Neural cell (in vitro differentiated cells): Measurements from ENCODE around the gene PODNL1.

Source experiments
- EP300 ChIP-seq: fragments of 450-650 bp; conservative IDR thresholded peaks from 2 replicates; pipeline ENCODE4 v1.6.1; 2014; ENCODE audit warnings: antibody characterized with exemption, mild to moderate bottlenecking, moderate library complexity; ENCODE audit not compliant: poor library complexity, severe bottlenecking
- EZH2 ChIP-seq: fragments of 200-600, 300-800 bp; shearing (Covaris generic), sonication (generic); IDR thresholded peaks from 2 replicates; pipeline ENCODE4 v1.6.1; 2014; ENCODE audit warnings: antibody characterized with exemption, low read length, borderline replicate concordance, mild to moderate bottlenecking; ENCODE audit not compliant: insufficient read depth, poor library complexity, severe bottlenecking
- MXI1 ChIP-seq: fragments of 450-650 bp; conservative IDR thresholded peaks from 2 replicates; pipeline ENCODE4 v1.6.1; 2014; ENCODE audit warnings: antibody characterized with exemption, mild to moderate bottlenecking; ENCODE audit not compliant: poor library complexity, severe bottlenecking
- POLR2AphosphoS5 ChIP-seq: IDR thresholded peaks from 2 replicates; pipeline ENCODE4 v1.6.1; 2012
- SMC3 ChIP-seq: fragments of 450-650 bp; conservative IDR thresholded peaks from 2 replicates; pipeline ENCODE4 v1.6.1; 2014; ENCODE audit warnings: antibody characterized with exemption, mild to moderate bottlenecking, moderate library complexity; ENCODE audit not compliant: poor library complexity
- TAF1 ChIP-seq: IDR thresholded peaks from 2 replicates; pipeline ENCODE4 v1.6.1; 2012; ENCODE audit warnings: low read depth
- TF ChIP-seq, protein P1 (sequence below): fragments of 450-650 bp; IDR thresholded peaks from 2 replicates; pipeline ENCODE4 v1.5.1; 2014; ENCODE audit warnings: antibody characterized with exemption, mild to moderate bottlenecking, moderate library complexity; ENCODE audit not compliant: poor library complexity, severe bottlenecking

DNA sequence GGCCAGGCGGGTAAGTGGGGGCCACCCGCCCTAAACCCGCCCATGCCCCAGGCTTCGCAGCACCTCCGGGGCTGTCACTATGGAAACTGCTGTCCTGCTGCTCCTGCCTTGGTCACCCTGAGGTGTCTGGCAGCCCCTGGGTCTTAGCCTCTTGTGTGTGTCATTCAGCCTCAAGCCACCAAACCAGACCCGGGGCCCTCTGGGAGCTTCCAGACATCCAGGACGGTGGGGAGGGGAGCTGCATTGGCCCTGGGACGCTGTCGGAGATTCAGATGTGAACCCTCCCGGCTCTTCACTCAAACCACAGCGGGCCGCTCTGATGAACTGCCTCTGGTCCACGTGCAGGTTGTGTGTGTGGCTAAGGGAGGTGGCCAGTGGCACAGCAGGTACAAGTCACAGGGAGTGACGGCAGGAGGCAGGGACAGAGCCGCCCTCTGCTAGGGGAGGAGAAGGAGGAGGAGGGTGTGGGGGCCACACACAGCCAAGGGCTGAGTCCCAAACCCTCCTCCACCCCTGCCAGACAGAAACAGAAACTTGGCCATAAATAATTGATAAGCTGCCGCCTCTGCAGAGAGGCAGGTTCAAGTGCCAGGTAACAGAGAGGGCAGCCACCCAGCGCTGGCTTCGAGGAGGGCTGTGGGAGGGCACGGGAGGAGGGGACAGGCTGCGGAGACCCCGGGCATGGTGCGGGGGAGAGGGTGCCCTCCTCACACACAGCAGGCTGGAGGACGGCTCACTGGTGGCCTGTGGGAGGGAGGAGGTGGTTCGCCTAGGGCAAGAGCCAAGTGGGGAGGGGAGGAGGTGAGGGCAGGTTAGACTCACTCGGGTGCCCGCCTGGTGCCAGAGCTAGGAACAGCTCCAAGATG, 53.3 kb downstream of the PODNL1 start:
- TF ChIP-seq, protein P1, sequence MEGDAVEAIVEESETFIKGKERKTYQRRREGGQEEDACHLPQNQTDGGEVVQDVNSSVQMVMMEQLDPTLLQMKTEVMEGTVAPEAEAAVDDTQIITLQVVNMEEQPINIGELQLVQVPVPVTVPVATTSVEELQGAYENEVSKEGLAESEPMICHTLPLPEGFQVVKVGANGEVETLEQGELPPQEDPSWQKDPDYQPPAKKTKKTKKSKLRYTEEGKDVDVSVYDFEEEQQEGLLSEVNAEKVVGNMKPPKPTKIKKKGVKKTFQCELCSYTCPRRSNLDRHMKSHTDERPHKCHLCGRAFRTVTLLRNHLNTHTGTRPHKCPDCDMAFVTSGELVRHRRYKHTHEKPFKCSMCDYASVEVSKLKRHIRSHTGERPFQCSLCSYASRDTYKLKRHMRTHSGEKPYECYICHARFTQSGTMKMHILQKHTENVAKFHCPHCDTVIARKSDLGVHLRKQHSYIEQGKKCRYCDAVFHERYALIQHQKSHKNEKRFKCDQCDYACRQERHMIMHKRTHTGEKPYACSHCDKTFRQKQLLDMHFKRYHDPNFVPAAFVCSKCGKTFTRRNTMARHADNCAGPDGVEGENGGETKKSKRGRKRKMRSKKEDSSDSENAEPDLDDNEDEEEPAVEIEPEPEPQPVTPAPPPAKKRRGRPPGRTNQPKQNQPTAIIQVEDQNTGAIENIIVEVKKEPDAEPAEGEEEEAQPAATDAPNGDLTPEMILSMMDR = no peak
- TF ChIP-seq EP300 (no peak), POLR2AphosphoS5 (no peak), EZH2 (no peak), TAF1 (no peak), MXI1 (no peak), SMC3 (no peak)
